SKM-1 treated with dmso at 0.1 percent for 144 hours (cell line): ENCODE results near the gene GLYATL2.

Source experiments
- DNase-seq: peaks from one replicate; lab custom pipeline; 2025; ENCODE audit not compliant: unreplicated experiment; lab: John Stamatoyannopoulos, UW

The GLYATL2 gene

GRCh38 chr11:58801302-58801701 is 43.2 kb downstream of the GLYATL2 start:
- no peak for DNase-seq

GRCh38 chr11:58796333-58796732 is 48.2 kb downstream of the GLYATL2 start:
- no peak for DNase-seq

- peak; percentile 48 for DNase-seq
Measured at GRCh38 chr11:58788355-58789023, 56.0 kb downstream of the GLYATL2 start.

GRCh38 chr11:58787903-58788302 is 56.6 kb downstream of the GLYATL2 start:
- DNase-seq = no peak

GRCh38 chr11:58786693-58787092 is 57.8 kb downstream of the GLYATL2 start:
- DNase-seq = no peak

- DNase-seq = no peak
Measured at GRCh38 chr11:58784995-58785394, 59.5 kb downstream of the GLYATL2 start.
